Fibroblast of mammary gland (primary cell): ENCODE results near the gene CCNG2.

Experiments used
- DNase-seq: peaks from one replicate; pipeline ENCODE4 v3.0.0-alpha.2; 2010; ENCODE audit warnings: low read depth
- H3K4me3 ChIP-seq: 2 replicates; pipeline ENCODE4 v1.5.1; 2011; ENCODE audit warnings: low read depth, mild to moderate bottlenecking, low read length, moderate library complexity; ENCODE audit not compliant: control insufficient read depth
- TF ChIP-seq, protein P1 (sequence below): conservative IDR thresholded peaks from 2 replicates; pipeline ENCODE4 v1.5.1; 2011; ENCODE audit warnings: low read depth, low read length, inconsistent platforms; ENCODE audit not compliant: control insufficient read depth, insufficient read depth

CCNG2 gene

DNA sequence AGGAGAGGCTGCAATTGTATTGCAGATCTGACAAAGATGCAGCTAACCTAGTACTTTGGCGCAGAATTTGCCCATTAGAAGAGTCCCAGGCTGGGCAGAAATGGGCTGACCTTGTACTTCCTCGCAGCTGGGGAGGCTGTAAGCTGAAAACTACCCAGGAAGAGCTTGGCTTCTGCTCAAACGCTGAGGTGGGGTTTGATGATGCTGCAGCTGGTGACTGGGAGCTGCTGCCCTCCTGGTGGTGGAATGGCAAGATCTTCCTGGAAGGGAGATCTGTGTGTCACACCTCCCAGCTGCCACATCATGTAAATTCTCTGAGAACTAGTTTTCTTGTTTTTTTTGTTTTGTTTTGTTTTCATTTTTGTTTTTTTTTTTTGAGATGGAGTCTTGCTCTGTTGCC lies 17.4 kb downstream of the CCNG2 start:
- TF ChIP-seq, protein P1, sequence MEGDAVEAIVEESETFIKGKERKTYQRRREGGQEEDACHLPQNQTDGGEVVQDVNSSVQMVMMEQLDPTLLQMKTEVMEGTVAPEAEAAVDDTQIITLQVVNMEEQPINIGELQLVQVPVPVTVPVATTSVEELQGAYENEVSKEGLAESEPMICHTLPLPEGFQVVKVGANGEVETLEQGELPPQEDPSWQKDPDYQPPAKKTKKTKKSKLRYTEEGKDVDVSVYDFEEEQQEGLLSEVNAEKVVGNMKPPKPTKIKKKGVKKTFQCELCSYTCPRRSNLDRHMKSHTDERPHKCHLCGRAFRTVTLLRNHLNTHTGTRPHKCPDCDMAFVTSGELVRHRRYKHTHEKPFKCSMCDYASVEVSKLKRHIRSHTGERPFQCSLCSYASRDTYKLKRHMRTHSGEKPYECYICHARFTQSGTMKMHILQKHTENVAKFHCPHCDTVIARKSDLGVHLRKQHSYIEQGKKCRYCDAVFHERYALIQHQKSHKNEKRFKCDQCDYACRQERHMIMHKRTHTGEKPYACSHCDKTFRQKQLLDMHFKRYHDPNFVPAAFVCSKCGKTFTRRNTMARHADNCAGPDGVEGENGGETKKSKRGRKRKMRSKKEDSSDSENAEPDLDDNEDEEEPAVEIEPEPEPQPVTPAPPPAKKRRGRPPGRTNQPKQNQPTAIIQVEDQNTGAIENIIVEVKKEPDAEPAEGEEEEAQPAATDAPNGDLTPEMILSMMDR, result no peak
- DNase-seq, result peak; percentile 26
- no peak overlapping the region for H3K4me3 ChIP-seq

DNA sequence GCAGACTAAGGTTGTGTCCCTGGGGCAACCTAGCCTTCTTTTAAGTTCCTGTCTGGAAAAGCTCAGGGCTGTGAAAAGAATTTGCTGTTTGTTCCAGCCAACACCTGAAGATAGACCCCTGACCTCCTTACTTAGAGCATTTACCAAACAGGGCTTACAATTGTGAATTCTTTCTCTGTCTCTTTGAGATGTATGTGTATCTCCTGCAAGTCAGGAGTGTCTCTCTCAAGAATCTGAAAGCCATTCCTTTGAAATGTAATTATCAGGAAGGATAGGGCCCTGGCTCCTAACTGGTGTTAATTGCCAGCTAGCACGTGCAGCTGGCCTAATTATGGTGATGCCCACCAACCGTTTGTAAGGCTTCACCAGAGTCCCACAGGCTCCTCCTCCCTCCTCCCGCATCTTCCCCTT lies 18.2 kb downstream of the CCNG2 start:
- DNase-seq, result no peak
- H3K4me3 ChIP-seq, result no peak overlapping the region
- TF ChIP-seq, protein P1, result no peak

DNA sequence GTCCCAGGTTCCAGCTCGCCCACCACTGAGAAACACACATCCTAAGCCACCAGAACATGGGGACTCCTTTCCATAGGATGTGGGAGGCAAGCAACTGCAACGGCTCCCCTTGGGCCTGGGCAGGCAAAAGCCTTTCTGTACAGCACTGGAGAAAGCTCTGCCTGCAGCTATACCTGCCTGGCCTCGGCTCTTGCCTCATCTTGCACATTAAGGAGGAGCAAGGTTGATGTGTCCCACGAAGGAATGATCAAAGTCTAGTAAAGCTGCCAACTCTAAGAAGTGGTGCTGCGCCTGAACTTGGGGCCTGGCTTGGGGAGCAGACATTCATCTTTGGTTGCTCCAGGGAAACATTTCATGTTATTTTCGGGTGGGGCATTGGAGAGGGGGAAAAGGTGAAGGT lies 19.6 kb downstream of the CCNG2 start:
- no peak overlapping the region for H3K4me3 ChIP-seq
- DNase-seq, result no peak
- TF ChIP-seq, protein P1, result no peak

DNA sequence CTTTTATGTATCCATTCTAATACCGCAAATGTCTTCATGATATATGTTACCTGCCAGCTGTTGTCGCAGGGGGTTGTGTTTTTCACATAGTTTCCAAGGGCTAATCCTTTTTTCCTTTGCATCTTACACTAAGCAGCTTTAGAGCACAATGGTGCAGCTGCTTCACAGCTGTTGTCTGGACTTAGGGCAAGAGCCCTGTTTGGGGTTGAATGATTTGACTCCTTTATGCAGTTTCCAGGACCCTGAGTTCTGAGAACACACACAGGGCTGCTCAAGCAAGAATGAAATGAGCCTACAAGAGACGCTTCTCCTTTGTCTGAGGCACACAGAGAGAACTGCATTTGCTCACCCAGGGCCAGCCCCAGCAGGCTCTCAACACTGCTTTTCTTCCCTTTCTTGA lies 20.2 kb downstream of the CCNG2 start:
- H3K4me3 ChIP-seq, result no peak overlapping the region
- TF ChIP-seq, protein P1, result no peak
- no peak for DNase-seq

DNA sequence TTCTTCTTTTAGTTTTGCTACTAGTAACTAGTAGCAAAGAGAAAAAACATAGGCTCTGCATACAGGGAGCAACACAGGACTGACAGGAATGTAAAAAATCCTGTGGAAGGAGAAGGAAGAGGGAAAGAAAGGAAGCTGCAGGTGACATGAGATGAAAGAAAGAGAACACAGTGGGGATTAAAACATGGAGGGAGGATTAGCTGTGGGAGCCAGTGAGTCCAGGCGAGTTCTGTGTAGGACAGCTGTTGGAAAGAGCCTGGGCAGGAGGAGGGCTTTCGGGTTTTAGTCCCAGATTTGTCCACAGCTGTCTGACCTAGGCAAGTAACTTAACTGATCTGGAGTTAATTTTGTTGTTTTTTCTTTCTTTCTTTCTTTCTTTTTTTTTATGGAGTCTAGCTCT lies 21.6 kb downstream of the CCNG2 start:
- no peak for DNase-seq
- H3K4me3 ChIP-seq, result no peak overlapping the region
- TF ChIP-seq, protein P1, result no peak

DNA sequence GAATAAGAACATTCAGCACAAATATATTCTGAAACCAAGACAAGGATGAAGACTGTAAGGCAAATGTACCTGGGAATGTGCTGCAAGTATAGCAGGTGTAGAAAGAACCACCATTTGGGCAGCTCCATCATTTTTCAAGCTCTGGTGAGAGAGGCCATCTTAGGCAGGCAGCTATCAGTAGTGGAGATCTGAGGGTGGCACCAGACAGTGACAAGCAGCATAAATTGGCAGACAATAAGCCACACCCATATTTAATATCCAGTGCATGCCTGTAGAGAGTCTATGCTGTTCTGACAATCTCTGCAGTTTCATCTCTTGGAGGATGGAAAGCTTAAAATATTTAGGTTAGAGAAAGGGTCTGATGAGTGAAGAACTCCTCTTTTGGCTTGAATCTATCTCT lies 22.5 kb downstream of the CCNG2 start:
- H3K4me3 ChIP-seq, result no peak overlapping the region
- TF ChIP-seq, protein P1, result no peak
- DNase-seq, result no peak

DNA sequence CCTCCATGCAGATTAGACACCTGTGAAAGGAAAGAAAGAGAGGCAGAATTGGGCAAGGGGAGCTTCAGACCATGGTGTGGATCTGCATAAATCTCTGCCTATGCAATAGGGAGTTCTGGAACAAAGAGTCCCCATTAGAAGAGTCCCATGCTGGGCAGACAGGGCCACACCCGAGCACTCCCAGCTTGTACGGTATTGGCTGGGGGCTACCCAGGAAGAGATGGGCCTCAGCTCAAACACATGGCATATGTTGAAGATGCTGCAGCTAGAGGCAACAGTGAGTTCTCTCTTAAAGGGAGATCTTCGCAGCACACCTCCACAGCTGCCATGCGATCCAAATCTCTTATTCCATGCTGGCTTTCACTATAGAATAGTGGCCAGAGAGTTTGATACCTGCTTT lies 24.7 kb downstream of the CCNG2 start:
- H3K4me3 ChIP-seq, result no peak overlapping the region
- TF ChIP-seq, protein P1, result no peak
- no peak for DNase-seq
